GM21825 (cell line): ENCODE data around the gene ARVCF.

ENCODE experiments used
- ATAC-seq: cut with Tn5 transposase; IDR thresholded peaks from one replicate; pipeline ENCODE4 v1.9.1; 2021; ENCODE audit warnings: mild to moderate bottlenecking, moderate library complexity; ENCODE audit not compliant: unreplicated experiment

ARVCF gene

DNA sequence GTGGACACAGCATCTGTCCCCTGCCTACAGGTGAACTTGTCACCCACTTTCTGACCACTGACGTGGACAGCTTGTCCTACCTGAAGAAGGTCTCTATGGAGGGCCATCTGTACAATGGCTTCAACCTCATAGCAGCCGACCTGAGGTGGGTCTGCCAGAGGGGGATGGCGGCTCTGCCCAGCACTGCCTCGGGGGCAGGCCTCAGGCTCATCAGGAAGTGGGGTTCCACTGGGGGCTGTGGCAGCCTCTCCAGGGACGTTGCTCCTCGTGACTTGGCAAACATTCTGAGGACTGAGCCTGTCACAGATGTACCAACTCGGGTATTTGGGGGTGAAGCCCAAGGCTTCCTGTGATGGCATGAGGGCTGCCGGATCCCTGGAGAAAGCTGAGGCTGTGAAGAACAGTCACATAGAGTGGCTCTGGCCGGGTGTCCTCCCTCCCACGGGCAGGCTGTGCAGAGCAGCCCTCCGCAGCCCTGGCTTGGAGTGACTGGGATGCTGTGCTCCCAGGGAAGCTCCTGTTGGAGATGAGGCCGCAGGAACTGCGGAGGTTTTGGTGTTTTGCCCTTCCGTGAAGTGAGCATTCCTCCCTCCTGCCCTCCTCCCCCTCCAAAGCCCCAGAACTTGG is 36.9 kb upstream of the ARVCF start:
- ATAC-seq = no peak

DNA sequence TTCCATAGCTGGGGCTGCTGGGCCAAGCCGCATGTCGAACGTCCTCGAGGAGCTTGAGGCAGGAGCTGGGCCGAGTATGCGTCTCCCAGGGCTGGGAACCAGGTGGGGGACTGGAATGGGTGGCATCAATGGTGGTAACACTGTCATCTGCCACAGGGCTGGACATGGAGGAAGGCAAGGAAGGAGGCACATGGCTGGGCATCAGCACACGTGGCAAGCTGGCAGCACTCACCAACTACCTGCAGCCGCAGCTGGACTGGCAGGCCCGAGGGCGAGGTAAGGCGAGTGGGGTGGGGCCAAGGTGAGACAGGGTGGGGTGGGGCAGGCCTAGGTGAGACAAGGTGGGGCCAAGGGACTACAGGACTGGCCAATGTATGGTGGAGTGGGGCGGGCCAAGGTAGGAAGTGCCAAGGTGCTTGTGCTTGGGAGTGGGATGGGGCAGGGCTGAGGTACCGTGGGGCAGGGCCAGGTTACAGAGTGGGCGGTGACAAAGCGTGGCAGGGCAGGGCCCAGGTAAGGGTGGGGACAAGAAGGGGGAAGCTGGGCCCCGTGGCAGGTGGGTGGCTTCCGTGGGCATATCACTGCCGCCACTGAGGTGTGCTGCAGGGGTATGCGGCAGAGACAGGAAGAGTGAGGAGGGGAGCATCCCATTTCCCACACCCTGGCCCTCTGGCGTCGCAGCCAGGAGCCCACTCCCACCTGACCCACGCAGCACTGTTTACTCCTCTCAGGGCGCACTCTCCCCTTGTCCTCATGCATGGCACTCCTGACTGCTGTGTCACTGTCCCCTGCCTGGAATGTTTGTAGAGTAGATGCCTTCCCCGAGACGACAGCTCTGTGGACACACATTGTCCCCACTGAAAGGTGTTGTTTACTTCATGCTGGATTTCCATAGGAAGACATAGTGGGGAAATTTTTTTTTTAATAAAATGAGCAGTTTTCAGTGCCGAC is 36.0 kb upstream of the ARVCF start:
- ATAC-seq = no peak

DNA sequence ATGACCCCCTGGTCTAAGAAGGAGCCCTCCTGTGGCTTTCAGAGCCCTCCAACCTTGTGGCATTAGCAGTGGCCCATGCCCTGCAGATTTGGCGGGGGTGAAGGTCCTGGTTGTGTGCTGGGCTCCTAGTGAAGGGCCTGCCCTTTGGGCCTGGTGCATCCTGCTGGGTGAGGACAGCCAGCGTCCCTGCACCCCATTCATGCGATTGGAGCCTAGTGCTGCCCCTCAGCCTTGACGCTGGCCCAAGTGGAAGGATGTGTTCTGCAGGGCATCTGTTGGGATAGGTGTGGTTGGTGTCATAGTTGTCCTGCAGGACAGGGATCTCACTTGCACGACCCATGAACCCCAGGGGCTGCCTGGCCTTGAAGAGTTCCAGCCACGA is 35.3 kb upstream of the ARVCF start:
- ATAC-seq = no peak

DNA sequence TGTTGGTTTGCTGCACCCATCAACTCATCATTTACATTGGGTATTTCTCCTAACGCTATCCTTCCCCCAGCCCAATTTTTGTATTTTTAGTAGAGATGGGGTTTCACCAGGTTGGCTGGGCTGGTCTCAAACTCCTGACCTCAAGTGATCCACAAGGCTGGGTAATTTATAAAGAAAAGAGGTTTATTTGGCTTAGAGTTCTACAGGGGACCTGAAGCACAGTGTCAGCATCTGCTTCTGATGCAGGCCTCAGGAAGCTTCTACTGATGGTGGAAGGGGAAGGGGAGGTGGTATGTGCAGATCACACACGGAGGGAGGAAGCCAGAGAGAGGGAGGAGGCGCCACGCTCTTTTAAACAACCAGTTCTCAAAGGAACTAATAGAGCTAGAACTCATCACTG is 30.1 kb upstream of the ARVCF start:
- no peak for ATAC-seq

DNA sequence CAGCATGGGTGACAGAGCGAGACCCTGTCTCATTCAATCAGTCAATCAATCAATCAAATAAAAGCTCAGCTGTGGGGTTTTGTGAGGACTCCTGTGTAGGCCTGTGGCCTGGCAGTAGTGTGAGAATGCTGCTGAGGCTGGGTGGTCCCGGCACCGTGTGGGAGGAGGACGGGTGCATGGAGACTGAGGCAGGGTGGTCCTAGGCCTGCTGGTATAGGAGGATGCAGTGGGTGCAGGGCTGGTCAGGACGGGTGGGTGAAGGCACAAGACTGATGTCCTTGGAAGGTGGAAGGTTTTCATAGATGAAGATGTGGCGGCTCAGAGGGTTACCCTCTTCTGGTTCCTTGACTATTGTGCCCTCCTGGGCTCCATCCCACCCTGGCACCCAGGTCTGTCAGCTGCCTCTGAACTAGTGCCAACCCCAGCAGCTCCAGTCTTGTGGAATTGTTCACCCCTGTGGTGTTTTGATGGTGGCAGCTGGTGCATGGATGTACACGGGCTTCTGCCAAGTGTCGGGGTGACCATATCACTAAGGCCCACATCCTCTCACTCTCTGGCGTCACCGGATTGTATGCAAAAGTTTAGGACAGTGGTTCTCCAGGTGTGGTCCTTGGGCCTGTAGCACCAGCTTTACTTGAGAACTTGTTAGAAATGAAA is 28.0 kb upstream of the ARVCF start:
- no peak for ATAC-seq

DNA sequence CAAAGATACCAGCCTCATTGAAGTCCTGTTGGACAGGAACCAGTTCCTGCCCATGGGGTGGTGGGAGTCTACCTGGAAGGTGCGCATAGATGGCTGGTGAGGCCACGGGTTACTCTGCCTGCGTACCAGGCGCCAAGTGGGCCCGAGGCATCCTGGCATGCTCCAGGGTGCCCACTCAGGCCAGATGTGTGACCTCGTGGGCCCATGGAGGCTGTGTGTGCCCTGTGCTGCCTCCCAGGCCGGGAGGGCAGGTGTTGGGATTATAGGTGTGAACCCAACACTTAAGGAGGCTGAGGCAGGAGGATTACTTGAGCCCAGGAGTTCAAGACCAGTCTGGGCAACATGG is 27.3 kb upstream of the ARVCF start:
- ATAC-seq = no peak

DNA sequence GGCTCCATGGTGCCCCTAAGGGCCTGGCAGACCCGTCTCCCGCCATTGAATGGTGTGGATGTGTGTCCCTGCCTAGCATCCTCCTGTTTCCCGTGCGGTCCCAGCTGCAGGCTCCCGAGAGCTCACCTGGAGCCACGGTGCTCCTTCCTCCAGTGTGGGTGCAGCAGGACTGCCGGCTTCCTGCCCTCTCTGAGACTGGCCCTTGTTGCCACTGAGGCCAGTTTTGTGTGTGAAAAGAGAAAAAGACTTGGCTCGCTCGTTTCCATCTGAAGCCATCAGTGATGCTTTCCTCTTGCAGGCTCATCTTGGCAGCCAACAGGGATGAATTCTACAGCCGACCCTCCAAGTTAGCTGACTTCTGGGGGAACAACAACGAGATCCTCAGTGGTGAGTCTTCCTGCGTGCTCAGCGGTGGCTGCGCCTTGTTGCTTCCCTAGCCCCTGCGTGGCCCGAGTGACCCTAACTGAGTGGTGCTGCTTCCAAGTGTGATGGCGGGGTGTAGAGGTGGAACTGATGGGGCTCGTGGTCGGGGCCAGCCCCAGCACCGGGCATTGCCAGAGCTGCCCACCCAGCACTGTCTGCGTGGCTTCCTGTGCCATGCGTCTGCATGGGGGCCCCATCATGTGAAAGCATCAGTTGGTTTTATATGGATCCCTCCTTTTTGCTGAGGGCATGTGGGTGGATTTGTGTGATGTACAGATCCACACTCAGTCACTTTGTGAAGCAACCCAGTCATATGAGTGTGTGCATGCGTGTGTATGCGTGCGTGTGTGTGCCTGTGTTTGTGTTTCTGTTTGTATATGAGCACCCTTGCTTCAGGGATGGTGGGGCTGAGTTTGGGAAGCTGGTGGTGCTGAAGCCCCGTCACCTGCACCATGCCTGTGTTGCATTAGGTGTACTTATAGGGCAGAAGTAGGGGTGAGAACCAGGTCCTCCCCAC is 26.7 kb upstream of the ARVCF start:
- no peak for ATAC-seq

DNA sequence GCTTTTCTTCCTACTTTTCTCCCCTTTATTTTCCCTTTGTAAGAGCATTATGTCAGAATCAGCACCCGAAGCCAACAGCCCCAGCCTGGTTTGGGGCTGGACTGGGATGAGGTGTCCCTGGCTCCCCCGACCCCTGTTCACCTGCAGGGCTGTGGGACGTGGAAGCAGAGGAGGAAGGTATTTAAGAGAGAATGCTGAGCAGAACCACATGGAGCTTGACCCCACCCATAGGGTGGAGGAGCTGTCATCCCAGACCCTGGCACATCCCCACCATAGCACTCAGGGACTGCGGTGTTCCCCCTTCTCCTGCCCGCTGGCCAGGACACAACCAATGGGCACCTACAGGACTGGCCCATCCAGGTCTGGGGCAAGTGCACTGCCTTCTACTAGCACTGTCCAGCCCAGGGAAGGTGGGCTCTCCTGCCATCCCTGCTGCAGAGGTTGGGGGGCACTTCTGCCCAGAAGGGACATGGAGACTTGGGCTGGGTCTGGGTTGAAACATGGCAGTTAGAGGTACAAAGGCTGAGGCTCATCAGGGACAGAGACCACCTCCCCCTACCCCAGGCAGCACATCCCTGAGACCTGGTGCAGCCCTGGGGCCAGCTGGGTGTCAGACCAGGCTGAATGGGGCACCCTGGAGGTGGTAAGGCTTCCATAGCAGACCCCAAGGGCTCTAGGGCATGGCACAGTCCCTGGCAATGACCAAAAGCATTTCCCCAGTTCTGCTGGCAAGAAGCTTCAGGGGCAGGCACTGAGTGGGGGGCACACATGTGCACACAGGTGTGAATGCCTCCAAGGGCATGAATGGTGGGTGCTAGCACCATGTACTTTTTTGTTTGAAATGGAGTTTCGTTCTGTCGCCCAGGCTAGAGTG is 23.9 kb upstream of the ARVCF start:
- no peak for ATAC-seq

DNA sequence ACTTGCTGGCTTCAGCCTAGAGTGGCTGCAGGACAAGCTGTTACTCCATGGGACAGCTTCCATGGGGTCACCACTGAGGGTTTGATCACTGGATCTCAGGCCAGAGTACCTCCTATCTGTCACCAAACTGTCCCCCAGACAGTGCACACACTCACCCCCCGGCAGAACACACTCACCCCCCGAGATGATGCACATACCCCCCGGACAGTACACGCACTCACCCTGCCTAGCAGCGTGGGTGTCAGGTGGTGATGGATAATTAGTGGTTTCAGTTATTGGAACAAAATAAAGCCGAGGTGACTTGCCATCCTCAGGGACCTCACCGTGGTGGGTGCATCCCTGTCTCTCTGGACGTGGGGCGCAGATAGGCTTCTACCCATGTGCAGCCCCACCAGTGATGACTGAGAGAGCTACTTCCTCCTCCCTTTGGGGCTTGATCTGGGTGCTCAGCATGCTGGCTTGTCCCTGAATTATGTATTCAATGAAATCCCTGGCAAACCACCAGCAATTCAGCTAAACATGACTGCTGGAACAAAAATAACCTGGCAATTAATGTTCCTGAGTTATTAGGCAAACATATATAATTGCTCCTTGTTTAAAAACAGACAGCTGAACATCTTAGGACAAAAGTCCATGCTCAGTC is 23.2 kb upstream of the ARVCF start:
- ATAC-seq = no peak

DNA sequence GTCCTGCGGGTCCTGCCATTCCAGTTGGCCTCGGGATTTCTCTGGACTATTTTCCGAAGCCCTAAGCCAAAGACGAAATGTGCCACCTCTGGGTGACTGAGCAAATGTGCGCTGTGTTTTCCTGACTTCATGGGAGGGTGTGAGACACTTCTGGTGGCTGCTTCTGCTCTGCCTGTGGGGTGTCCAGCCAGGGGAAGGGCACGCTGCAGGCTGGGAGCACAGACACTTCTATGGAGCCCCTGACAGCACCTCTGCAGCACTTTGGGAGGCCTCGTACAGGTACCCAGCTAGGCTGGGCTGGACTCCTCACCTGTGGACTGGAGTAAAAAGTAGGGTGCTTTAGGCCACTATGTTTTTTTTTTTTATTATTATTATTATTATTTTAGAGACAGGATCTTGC is 22.0 kb upstream of the ARVCF start:
- ATAC-seq = no peak

DNA sequence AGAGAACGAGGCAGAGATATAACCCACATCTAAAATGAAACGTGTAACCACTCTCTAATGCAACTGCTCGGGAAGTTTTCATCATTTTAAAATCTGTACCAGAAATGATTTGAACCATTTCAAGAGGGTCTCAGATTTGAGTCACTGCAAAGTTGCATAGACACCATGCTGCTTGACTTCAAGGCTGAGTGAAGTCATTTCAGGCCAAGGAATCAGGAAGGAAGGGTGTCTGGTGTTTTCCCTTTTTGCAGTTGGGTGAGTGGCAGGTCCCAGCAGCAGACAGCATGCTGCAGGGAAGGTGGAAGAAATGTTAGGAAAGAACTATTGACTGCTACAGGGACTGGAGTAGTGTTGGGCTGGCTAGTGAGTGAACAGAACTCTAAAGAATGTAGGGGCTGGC is 20.8 kb upstream of the ARVCF start:
- ATAC-seq = no peak

DNA sequence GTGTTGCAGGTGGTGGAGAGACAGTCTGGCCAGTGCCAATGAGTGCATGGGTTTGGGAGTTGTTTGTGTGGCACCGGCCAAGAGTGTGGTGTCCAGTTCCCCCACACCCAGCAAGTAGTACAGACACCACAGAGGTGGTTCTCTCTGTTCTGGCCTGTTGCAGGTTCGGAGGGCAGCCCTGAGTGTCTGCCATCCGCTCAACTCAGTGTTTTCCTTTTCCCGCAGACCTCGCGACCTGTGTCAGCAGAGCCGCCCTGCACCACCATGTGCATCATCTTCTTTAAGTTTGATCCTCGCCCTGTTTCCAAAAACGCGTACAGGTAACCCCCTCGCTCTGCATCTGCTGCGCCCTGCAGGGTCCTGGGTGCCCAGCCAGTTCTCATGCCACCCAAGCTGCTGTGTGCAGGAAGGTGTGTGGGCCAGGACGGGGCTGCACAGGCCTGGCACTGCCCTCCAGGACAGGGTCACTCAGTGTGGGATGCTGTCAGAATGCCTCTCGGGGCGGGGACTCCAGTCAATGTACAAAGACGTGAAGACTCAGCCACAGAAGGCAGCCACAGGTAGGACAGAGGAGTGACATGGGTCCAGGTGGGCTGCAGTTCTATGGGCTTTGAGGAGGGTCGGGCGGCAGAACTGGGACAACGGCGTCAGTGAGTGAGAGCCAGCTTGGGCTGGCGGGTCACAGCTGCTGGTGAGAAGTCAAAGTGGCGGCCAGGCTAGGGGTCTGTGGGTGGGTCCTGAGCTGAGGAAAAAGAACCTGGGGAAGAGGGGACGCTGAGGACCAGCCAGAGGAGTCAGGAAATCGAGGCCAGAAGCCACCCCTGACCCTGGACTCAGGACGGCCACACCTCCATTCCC is 20.1 kb upstream of the ARVCF start:
- ATAC-seq = no peak

DNA sequence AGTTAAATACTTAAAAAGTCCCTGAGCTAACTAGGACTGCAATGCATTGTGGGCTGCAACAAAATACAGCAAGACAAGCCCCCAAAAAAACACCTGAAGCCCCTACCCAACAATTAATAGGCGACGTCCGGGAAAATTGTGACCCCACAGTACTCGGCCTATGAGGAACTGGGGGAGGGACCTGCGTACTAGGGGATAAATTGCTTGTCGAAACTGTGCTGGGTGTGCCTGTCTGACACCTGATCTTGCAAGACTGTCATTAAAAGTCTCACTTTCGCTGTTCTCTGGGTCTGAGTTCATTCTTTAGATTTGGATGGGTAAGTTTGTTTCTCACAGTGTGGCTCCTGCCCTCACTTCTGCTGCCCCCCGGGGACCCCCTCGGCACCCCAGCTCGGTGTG is 19.5 kb upstream of the ARVCF start:
- ATAC-seq = no peak

DNA sequence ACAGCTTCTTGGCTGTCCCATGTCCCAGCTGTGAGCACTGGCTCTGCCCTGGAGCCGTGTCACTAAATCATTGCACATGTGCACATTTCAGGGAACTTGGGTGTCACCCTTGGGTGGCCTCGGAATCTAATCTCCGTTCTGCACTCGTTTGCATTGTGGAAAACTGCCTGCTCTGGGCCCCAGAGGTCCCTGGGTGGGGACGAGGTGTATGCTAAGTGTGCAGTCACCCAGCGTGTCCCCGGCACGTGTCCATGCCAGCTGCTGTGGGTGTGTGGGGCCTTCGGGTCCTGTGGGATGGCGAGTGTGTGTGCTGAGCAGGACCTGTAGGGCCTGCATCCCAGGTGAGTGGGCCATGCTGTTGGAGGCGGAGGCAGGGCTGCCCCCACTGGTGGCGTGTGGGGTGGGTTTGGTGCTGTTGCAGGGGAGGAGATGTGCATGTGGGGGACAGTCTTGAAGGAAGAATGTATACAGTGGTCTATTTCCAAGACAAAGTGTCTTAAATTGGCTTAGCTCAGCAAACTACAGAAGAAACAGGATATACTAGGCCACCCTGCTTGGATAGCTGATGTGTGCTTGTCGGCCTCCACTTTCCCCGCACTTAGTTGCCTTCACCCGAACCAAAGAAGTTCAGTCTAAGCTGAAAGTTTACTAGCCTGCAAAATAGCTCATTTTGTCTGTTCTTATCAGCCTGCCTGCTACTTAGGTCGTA is 18.9 kb upstream of the ARVCF start:
- ATAC-seq = no peak

DNA sequence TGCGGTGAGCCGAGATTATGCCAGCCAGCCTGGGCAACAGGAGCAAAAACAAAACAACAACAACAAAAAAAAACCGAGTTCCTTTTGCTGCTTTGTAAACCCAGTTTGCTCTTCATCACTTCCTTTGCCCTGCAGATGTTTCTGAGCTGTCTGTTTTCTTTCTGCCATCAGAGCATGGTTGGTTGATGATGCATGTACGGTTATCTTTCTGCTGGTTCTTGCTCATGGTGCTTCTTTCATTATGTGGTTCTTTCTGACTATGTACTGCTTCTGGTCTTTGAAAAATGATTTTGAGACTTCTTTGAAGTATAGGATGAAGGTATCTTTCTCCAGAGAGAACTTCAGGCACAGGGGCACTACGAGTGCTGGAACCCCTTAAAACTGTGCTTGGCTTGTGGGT is 17.5 kb upstream of the ARVCF start:
- ATAC-seq = no peak

DNA sequence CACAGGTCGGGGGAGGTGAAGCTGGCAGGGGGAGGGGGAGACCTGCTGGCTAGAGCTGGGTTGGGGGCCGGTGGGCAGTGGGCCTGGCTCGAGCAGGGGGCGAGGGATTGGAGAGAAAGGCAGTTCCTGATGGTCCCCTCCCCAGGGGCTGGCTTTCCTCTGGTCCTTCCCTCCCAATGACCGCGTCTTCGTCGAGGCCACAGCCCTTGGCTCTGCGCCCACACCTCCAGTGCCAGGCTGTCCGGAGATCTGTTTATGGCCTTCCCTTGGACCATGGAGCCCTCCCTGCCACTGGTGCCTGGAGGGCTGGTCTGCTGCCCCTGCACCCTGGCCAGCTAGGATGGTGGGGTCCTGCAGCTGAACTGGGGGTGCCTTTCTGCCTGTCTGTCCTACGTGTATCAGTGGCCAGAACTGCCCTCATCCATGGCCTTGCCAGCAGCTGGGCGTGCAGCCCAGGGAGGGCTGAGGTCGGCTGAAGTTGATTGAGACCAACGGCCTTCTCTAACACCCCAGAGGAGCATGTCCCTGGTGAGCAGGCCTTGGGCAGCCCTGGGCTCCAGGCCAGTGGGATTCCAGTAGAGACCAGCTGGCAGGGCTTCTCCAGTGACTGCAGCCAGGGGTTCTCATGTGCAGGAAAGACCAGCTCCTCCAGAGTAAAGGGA is 16.6 kb upstream of the ARVCF start:
- no peak for ATAC-seq

DNA sequence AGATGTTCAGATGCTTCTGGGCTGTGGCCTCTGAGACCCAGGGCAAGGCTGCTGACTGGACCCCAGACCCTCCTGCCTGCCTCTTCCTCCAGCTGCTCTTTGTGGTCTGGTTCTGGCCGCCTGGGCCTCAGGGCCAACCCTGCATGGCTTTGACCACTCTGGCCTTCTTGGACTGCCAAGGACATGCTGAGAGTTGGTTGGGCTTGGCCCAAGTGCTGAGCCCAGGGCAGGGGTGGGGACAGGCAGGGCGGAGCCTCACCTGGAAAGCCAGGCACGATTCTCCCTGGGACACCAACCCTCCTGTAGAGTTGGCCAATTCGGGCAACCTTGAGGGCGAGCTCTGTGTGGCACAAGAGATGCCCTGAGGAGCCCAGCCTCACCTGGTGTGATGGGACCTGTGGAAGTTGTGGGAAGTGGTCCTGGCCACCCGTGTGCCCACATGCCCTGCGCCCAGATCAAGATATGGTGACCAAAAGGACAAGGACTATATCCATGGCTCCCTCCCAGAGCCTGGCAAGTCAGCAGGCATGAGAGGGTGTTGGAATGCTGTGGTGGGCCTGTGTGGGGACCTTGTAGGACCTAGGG is 15.9 kb upstream of the ARVCF start:
- no peak for ATAC-seq
